Measurements from ENCODE around the gene GNB1. TPM values are rescaled to one million over a fixed set of nuclear protein-coding genes. Genes with fewer than 3 reads are reported as not detected.
"Not testable (repeated sequence)": the region's sequence is repeated elsewhere in the genome, so short reads cannot be mapped to it uniquely, and the experiment has no call there.

The GNB1 gene
- total and polyA plus RNA-seq, 3 experiments from 2014 or later = 114 to 470 (median 436) TPM

DNA sequence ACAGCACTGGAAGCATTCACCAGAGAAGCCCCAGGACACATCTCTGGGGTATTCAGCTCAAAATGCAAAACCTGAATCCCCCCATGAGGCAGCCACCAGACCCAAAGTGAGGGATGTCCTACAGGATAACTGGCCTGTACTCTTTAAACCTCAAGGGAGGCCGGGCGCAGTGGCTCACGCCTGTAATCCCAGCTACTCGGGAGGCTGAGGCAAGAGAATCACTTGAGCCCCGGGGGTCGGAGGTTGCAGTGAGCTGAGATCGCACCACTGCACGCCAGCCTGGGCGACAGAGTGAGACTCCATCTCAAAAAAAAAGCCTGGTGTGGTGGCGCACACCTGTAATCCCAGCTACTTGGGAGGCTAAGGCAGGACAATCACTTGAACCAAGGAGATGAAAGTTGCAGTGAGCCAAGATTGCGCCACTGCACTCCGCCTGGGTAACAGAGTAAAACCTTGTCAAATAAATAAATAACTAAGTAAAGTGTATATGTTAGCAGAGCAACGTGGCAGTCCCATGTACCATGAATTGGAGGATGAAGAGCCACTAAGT is 29.1 kb downstream of the GNB1 start:
- H3K4me3 ChIP-seq (ENCODE audit: low read length); H3K27me3 ChIP-seq (ENCODE audit: insufficient read depth, low read length, poor library complexity, severe bottlenecking); DNase-seq; H3K9me3 ChIP-seq (ENCODE audit: low read length); H3K27me3 Mint-ChIP-seq; H3K36me3 ChIP-seq (ENCODE audit: insufficient read depth, low read length); POLR2A ChIA-PET; H3K27ac ChIP-seq (ENCODE audit: low read depth, low read length); H3K9me3 Mint-ChIP-seq: not testable (repeated sequence)
- H3K4me3 Mint-ChIP-seq = peak overlapping the region in 3 of 7 donors; percentile 22 to 54 (median 24)
- CTCF ChIA-PET = interaction anchor here (1.3 to 1.6 kb wide), 2 partner anchors 44 to 183 kb away, joined by 3 to 4 read pairs; no protein-coding TSS in a partner anchor
- peaks cover 71 to 93% (median 85%) of the 10 kb centered on the region in 3 donors for H3K4me1 Mint-ChIP-seq
- H3K36me3 Mint-ChIP-seq = peaks cover 0 to 14% (median 0%) of the 10 kb centered on the region in 3 donors
- peak overlapping the region in 6 of 8 donors; percentile 20 to 89 (median 70) for H3K27ac Mint-ChIP-seq
- peaks cover 68% of the 10 kb centered on the region for H3K4me1 ChIP-seq (ENCODE audit: insufficient read depth, low read length)

DNA sequence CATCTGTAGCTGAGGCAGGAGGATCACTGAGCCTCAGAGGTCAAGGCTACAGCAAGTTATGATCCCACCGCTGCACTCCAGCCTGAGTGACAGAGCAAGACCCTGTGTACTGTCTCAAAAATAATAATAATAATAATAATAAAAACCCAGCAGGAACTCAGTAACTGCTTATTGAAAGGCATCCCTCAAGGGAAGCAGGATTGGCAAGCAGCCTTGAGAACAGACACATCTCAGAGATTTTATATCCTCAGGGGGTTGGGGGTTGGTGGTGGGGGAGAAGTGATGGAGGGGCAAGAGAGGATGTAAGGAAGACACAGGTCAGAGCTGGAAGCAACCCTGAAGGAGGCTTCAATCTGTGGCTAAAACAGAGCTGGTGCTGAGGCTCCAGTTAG is 29.6 kb downstream of the GNB1 start:
- Histone ChIP-seq H3K27me3 (ENCODE audit: insufficient read depth, low read length, poor library complexity, severe bottlenecking) (no peaks in the 10 kb centered on the region), H3K4me1 (ENCODE audit: insufficient read depth, low read length) (peaks cover 68% of the 10 kb centered on the region), H3K4me3 (ENCODE audit: low read length) (no peak overlapping the region), H3K27ac (ENCODE audit: low read depth, low read length) (no peak overlapping the region), H3K9me3 (ENCODE audit: low read length) (no peaks in the 10 kb centered on the region), H3K36me3 (ENCODE audit: insufficient read depth, low read length) (no peaks in the 10 kb centered on the region)
- H3K27ac Mint-ChIP-seq = peak overlapping the region in 7 of 8 donors; percentile 18 to 78 (median 38)
- peak overlapping the region in 3 of 7 donors; percentile 22 to 54 (median 24) for H3K4me3 Mint-ChIP-seq
- no peak for DNase-seq
- ChIA-PET CTCF (interaction anchor here (1.3 to 1.6 kb wide), 2 partner anchors 45 to 183 kb away, joined by 3 to 4 read pairs; no protein-coding TSS in a partner anchor), POLR2A (no interaction called here)
- no peaks in the 10 kb centered on the region for H3K27me3 Mint-ChIP-seq
- peaks cover 71 to 95% (median 88%) of the 10 kb centered on the region in 3 donors for H3K4me1 Mint-ChIP-seq
- H3K36me3 Mint-ChIP-seq = peaks cover 0 to 14% (median 0%) of the 10 kb centered on the region in 3 donors
- H3K9me3 Mint-ChIP-seq = no peaks in the 10 kb centered on the region

DNA sequence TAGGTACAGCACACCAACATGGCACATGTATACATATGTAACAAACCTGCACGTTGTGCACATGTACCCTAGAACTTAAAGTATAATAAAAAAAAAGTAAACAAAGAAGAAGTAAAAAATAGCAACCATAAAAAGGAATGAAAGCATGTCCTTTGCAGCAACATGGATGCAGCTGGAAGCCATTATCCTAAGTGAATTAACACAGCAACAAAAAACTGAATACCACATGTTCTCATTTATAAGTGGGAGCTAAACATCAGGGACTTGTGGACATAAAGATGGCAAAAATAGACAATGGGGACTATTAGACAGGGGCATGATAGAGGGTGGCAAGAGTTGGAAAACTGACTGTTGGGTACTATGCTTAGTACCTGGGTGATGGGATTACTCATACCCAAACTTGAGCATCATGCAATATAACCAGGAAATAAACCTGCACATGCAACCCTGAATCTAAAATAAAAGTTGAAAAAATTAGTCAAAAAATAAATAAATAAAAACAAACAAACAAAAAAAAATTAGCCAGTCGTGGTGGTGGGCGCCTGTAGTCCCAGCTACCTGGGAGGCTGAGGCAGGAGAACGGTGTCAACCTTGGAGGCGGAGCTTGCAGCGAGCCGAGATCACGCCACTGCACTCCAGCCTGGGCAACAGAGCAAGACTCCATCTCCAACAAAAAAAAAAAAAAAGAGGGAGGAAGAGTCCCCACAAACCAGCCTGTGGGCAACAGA is 30.8 kb downstream of the GNB1 start:
- H3K27ac ChIP-seq (ENCODE audit: low read depth, low read length); H3K9me3 ChIP-seq (ENCODE audit: low read length); H3K27me3 Mint-ChIP-seq; H3K27me3 ChIP-seq (ENCODE audit: insufficient read depth, low read length, poor library complexity, severe bottlenecking); POLR2A ChIA-PET; H3K9me3 Mint-ChIP-seq; H3K4me3 ChIP-seq (ENCODE audit: low read length); H3K36me3 ChIP-seq (ENCODE audit: insufficient read depth, low read length): not testable (repeated sequence)
- H3K4me1 Mint-ChIP-seq = peaks cover 69 to 94% (median 83%) of the 10 kb centered on the region in 3 donors
- CTCF ChIA-PET = interaction anchor here (1.6 kb wide), 1 partner anchor 184 kb away, joined by 4 read pairs; no protein-coding TSS in a partner anchor
- DNase-seq = peak in 1 of 5 donors; percentile 37
- peak overlapping the region in 3 of 7 donors; percentile 19 to 65 (median 61) for H3K4me3 Mint-ChIP-seq
- peak overlapping the region; percentile 26 to 90 (median 74) for H3K27ac Mint-ChIP-seq
- peaks cover 0 to 14% (median 0%) of the 10 kb centered on the region in 3 donors for H3K36me3 Mint-ChIP-seq
- H3K4me1 ChIP-seq (ENCODE audit: insufficient read depth, low read length) = peaks cover 75% of the 10 kb centered on the region

DNA sequence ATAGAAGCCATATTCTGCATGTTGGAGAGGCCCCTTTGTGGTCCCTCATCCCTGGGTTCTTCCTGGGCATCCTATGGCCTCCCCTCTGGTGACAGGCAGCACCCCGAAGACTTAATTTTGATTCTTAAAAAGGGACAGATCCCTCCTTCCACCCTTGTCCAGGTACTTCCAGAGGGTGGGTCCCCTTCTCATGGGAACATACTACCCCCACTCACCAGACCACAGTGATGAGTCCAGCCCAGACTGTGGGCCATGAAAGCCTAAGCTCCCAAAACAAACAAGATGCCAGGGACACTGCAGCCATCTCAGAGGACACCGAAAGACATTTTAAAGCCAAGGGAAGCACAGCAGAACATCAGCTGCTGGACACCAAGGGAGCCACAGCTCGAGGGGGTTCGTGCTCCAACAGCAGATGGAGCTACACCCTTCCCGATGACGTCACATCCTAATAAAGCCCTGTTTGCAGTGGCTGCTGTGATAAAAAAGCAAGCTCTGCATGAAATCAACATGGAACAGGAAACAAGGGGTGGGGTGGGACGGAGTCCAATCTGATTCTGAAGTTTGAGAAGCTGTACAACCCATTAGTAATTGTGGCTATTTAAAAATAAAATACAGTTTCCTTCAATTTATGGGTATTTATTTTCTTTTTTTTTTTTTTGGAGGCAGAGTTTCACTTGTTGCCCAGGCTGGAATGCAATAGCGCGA is 32.4 kb downstream of the GNB1 start:
- Mint-ChIP-seq H3K9me3 (no peaks in the 10 kb centered on the region), H3K36me3 (peaks cover 0 to 16% (median 0%) of the 10 kb centered on the region in 3 donors), H3K4me1 (peaks cover 72 to 93% (median 83%) of the 10 kb centered on the region in 3 donors), H3K4me3 (peak overlapping the region in 5 of 7 donors; percentile 23 to 77 (median 34)), H3K27ac (peak overlapping the region; percentile 65 to 97 (median 83)), H3K27me3 (no peaks in the 10 kb centered on the region)
- H3K4me3 ChIP-seq (ENCODE audit: low read length) = no peak overlapping the region
- H3K27me3 ChIP-seq (ENCODE audit: insufficient read depth, low read length, poor library complexity, severe bottlenecking) = no peaks in the 10 kb centered on the region
- peaks cover 3% of the 10 kb centered on the region for H3K36me3 ChIP-seq (ENCODE audit: insufficient read depth, low read length)
- ChIA-PET POLR2A (no interaction called here), CTCF (interaction anchor here (1.2 kb wide), 1 partner anchor 48 kb away, joined by 7 read pairs; no protein-coding TSS in a partner anchor)
- H3K9me3 ChIP-seq (ENCODE audit: low read length) = no peaks in the 10 kb centered on the region
- H3K4me1 ChIP-seq (ENCODE audit: insufficient read depth, low read length) = peaks cover 72% of the 10 kb centered on the region
- DNase-seq = peak; percentile 9 to 45 (median 16)
- H3K27ac ChIP-seq (ENCODE audit: low read depth, low read length) = no peak overlapping the region

GRCh38 chr1:1857096-1857703 is 33.7 kb downstream of the GNB1 start:
- H3K36me3 ChIP-seq (ENCODE audit: insufficient read depth, low read length) = peaks cover 3% of the 10 kb centered on the region
- ChIA-PET CTCF (no interaction called here), POLR2A (no interaction called here)
- Mint-ChIP-seq H3K36me3 (peaks cover 0 to 24% (median 5%) of the 10 kb centered on the region in 3 donors), H3K27me3 (no peaks in the 10 kb centered on the region), H3K27ac (peak overlapping the region in 7 of 8 donors; percentile 19 to 92 (median 77)), H3K4me3 (peak overlapping the region in 1 of 7 donors; percentile 65), H3K9me3 (no peaks in the 10 kb centered on the region), H3K4me1 (peaks cover 71 to 91% (median 80%) of the 10 kb centered on the region in 3 donors)
- no peaks in the 10 kb centered on the region for H3K9me3 ChIP-seq (ENCODE audit: low read length)
- no peak overlapping the region for H3K27ac ChIP-seq (ENCODE audit: low read depth, low read length)
- peak in 1 of 5 donors; percentile 8 for DNase-seq
- H3K4me3 ChIP-seq (ENCODE audit: low read length) = no peak overlapping the region
- peaks cover 59% of the 10 kb centered on the region for H3K4me1 ChIP-seq (ENCODE audit: insufficient read depth, low read length)
- H3K27me3 ChIP-seq (ENCODE audit: insufficient read depth, low read length, poor library complexity, severe bottlenecking) = no peaks in the 10 kb centered on the region

GRCh38 chr1:1856161-1856560 is 34.7 kb downstream of the GNB1 start:
- H3K27me3 Mint-ChIP-seq; DNase-seq; H3K9me3 ChIP-seq (ENCODE audit: low read length); H3K27ac ChIP-seq (ENCODE audit: low read depth, low read length); POLR2A ChIA-PET; CTCF ChIA-PET; H3K4me3 ChIP-seq (ENCODE audit: low read length); H3K36me3 ChIP-seq (ENCODE audit: insufficient read depth, low read length); H3K9me3 Mint-ChIP-seq; H3K27me3 ChIP-seq (ENCODE audit: insufficient read depth, low read length, poor library complexity, severe bottlenecking): not testable (repeated sequence)
- Mint-ChIP-seq H3K27ac (peak overlapping the region in 6 of 8 donors; percentile 17 to 92 (median 36)), H3K36me3 (peaks cover 0 to 26% (median 5%) of the 10 kb centered on the region in 3 donors), H3K4me3 (peak overlapping the region in 1 of 7 donors; percentile 14), H3K4me1 (peaks cover 65 to 83% (median 71%) of the 10 kb centered on the region in 3 donors)
- H3K4me1 ChIP-seq (ENCODE audit: insufficient read depth, low read length) = peaks cover 49% of the 10 kb centered on the region

- Histone ChIP-seq H3K9me3 (ENCODE audit: low read length) (no peaks in the 10 kb centered on the region), H3K4me1 (ENCODE audit: insufficient read depth, low read length) (peaks cover 28% of the 10 kb centered on the region), H3K27ac (ENCODE audit: low read depth, low read length) (no peak overlapping the region), H3K4me3 (ENCODE audit: low read length) (no peak overlapping the region), H3K27me3 (ENCODE audit: insufficient read depth, low read length, poor library complexity, severe bottlenecking) (no peaks in the 10 kb centered on the region), H3K36me3 (ENCODE audit: insufficient read depth, low read length) (peaks cover 3% of the 10 kb centered on the region)
- Mint-ChIP-seq H3K4me1 (peaks cover 59 to 79% (median 68%) of the 10 kb centered on the region in 3 donors), H3K36me3 (peaks cover 0 to 35% (median 7%) of the 10 kb centered on the region in 3 donors), H3K27me3 (no peaks in the 10 kb centered on the region), H3K4me3 (peak overlapping the region in 1 of 7 donors; percentile 42), H3K27ac (peak overlapping the region; percentile 20 to 89 (median 78)), H3K9me3 (no peaks in the 10 kb centered on the region)
- ChIA-PET CTCF (no interaction called here), POLR2A (no interaction called here)
- DNase-seq = no peak
Observed at GRCh38 chr1:1853593-1854257, 37.2 kb downstream of the GNB1 start.

All from CD8-positive, alpha-beta memory T cell (primary cell).